GM23248 (cell line): ENCODE measurements around the gene CDH6.

Experiments
- EZH2 ChIP-seq: fragments of 200-600 bp; sonication (generic); IDR thresholded peaks from 2 replicates; pipeline ENCODE4 v1.6.1; 2018; ENCODE audit warnings: antibody characterized with exemption, mild to moderate bottlenecking; ENCODE audit not compliant: insufficient read depth, poor library complexity, severe bottlenecking
- EZH2phosphoT487 ChIP-seq: fragments of 200-600 bp; sonication (generic); IDR thresholded peaks from 2 replicates; pipeline ENCODE4 v1.6.1; 2018; ENCODE audit warnings: antibody characterized with exemption, moderate library complexity, mild to moderate bottlenecking, low read depth; ENCODE audit not compliant: insufficient read depth

DNA sequence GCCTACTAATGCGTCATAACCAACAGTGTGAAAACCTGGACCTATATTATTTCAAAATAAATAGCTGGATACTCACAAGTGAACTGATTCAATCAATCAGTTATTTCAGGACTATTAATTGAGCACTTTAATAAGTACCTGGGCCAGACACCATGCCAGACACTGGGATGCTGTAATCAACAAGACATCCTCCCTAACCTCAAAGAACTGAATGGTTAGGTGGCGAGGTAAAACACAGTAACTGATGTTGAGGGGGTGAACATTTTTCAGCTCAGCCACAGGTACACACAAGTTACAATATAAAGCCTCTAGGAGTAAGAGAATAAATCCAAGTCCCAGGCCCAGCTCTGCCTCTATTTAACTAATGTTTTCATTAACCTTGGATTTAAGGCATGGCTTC, 24.0 kb downstream of the CDH6 start:
- TF ChIP-seq EZH2 = no peak
- TF ChIP-seq EZH2phosphoT487 = no peak
